ENCODE results near the gene CCDC7.

The CCDC7 gene

DNA sequence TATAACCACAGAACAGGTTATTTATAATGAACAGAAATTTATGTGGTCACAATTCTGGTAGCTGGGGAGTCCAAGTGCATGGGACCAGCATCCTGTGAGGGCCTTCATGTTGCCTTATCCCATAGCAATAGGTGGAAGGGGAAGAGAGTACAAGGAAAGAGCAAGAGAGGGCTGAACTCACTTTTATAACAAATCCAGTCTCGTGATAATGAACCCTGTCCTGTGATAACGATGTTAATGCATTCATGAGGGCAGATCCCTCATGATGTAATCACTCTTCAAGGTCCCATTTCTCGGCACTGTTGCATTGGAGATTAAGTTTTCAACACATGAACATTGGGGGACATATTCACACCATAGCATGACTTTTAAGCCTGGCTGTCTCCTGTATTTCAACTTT, 27.4 kb upstream of the CCDC7 start:
- DNase-seq (ENCODE audit: extremely low read depth, low read depth), result no peak
- H3K4me3 ChIP-seq (replicated peaks; ENCODE audit: low read depth, low read length), result no peak overlapping the region
- TF ChIP-seq CTCF (IDR thresholded peaks at IDR 0.05; ENCODE audit: low read depth, low read length, missing control alignments), result no peak

DNA sequence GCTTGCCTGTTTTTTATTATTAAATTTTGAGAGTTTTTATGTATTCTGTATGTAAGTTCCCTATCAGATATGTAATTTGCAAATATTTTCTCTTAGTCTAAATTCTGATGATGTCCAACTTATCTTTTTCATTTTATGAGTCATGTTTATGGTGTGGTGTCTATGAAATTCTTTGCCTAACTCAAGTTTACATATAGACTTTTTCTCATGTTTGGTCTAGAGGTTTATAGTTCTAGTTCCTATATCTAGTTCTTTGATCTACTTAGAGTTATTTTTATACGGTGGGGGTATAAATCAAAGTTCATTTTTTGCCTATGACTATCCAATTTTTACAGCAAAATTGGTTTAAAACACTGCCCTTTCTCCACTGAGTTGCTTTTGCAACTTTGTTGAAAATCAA, 26.3 kb upstream of the CCDC7 start:
- H3K4me3 ChIP-seq (replicated peaks; ENCODE audit: low read depth, low read length), result no peak overlapping the region
- no peak for DNase-seq (ENCODE audit: extremely low read depth, low read depth)
- TF ChIP-seq CTCF (IDR thresholded peaks at IDR 0.05; ENCODE audit: low read depth, low read length, missing control alignments), result no peak

- no peak for DNase-seq (ENCODE audit: extremely low read depth, low read depth)
- H3K4me3 ChIP-seq (replicated peaks; ENCODE audit: low read depth, low read length), result no peak overlapping the region
- no peak for TF ChIP-seq CTCF (IDR thresholded peaks at IDR 0.05; ENCODE audit: low read depth, low read length, missing control alignments)
These were observed 19.8 kb upstream of the CCDC7 start for GRCh38 chr10:32426186-32426585.

DNA sequence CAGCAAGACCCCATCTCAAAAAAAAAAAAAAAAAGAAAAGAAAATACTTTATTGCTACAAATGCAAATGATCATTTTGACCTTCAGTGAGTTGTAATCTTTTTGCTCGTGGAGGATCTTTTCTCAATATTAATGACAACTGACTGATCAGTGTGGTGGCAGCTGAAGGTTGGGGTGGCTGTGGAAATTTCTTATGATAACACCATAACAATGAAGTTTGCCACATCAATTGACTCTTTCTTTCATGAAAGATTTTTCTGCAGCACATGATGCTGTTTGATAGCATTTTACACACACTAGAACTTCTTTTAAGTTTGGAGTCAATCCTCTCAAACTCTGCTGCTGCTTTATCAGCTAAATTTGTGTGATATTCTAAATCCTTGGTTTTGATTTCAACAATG, 12.4 kb upstream of the CCDC7 start:
- no peak overlapping the region for H3K4me3 ChIP-seq (replicated peaks; ENCODE audit: low read depth, low read length)
- no peak for DNase-seq (ENCODE audit: extremely low read depth, low read depth)
- TF ChIP-seq CTCF (IDR thresholded peaks at IDR 0.05; ENCODE audit: low read depth, low read length, missing control alignments), result no peak

GRCh38 chr10:32436215-32436614, 9.7 kb upstream of the CCDC7 start:
- H3K4me3 ChIP-seq (replicated peaks; ENCODE audit: low read depth, low read length), result no peak overlapping the region
- DNase-seq (ENCODE audit: extremely low read depth, low read depth), result no peak
- TF ChIP-seq CTCF (IDR thresholded peaks at IDR 0.05; ENCODE audit: low read depth, low read length, missing control alignments), result no peak

GRCh38 chr10:32437334-32437733, 8.6 kb upstream of the CCDC7 start:
- no peak overlapping the region for H3K4me3 ChIP-seq (replicated peaks; ENCODE audit: low read depth, low read length)
- no peak for TF ChIP-seq CTCF (IDR thresholded peaks at IDR 0.05; ENCODE audit: low read depth, low read length, missing control alignments)
- DNase-seq (ENCODE audit: extremely low read depth, low read depth), result no peak

GRCh38 chr10:32445036-32445435, 904 bp upstream of the CCDC7 start:
- H3K4me3 ChIP-seq (replicated peaks; ENCODE audit: low read depth, low read length), result peak overlapping the region; percentile 70; the same call in 1 of the 2 replicates
- DNase-seq (ENCODE audit: extremely low read depth, low read depth), result no peak

More at GRCh38 chr10:32445036-32445435, 904 bp upstream of the CCDC7 start:
- no peak for TF ChIP-seq CTCF (IDR thresholded peaks at IDR 0.05; ENCODE audit: low read depth, low read length, missing control alignments)
